ENCODE data around the gene NPVF. TPM values are rescaled to one million over a fixed set of nuclear protein-coding genes. Genes with fewer than 3 reads are reported as not detected.

NPVF gene
- total RNA-seq, 4 donors from 2014 or later = not detected

DNA sequence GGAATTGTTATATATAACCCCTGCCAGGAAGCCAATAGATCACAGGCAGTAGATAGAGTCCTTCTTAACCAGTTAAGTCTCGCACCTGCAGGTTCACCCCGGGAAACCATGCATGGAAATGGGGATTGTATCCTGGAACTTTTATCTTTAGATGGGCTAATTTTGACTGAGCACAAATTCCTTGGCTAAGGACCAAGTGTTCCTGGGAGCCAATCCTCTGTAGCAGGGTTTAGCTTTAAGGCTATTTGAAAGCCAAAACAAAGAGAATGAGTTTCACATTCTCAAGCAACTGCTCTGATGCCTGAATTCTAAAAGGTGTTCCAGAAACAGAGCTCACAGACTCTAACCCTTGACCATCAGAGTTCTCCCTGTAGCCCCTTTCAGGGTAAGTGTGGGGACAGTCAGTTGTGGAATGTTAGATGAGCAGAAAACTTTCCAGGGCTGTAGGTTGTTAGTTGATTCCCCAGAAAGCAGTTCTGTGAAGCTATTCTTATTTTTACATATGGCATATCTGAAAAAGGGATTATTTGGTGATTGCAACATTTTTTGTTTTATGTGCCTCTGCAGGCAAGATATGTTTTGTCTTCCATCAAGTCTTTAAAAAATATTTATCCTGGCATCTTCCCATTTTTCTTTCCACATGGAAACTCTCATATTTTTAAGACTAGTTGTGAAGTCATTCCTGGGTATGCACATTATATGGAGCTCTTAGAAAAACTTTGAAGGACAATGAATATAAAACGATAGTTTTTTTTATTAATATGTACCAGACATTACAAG lies 16.2 kb upstream of the NPVF start:
- DNase-seq = no peak
- no peaks in the 10 kb centered on the region for H3K27me3 ChIP-seq
- H3K4me3 ChIP-seq = no peak overlapping the region
- intact Hi-C loops (cut with DNase I; ENCODE audit: low total_unique reads) = no loop called here
- peaks cover 0 to 9% of the 10 kb centered on the region in 2 donors for H3K4me1 ChIP-seq
- TF ChIP-seq, protein P1, sequence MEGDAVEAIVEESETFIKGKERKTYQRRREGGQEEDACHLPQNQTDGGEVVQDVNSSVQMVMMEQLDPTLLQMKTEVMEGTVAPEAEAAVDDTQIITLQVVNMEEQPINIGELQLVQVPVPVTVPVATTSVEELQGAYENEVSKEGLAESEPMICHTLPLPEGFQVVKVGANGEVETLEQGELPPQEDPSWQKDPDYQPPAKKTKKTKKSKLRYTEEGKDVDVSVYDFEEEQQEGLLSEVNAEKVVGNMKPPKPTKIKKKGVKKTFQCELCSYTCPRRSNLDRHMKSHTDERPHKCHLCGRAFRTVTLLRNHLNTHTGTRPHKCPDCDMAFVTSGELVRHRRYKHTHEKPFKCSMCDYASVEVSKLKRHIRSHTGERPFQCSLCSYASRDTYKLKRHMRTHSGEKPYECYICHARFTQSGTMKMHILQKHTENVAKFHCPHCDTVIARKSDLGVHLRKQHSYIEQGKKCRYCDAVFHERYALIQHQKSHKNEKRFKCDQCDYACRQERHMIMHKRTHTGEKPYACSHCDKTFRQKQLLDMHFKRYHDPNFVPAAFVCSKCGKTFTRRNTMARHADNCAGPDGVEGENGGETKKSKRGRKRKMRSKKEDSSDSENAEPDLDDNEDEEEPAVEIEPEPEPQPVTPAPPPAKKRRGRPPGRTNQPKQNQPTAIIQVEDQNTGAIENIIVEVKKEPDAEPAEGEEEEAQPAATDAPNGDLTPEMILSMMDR (IDR thresholded peaks at IDR 0.05) = no peak
- TF ChIP-seq POLR2A (IDR thresholded peaks at IDR 0.05) = no peak
- no peaks in the 10 kb centered on the region for H3K9me3 ChIP-seq
- H3K36me3 ChIP-seq = no peaks in the 10 kb centered on the region
- peak overlapping the region; percentile 10 to 22 for H3K27ac ChIP-seq

GRCh38 chr7:25242678-25243077 lies 14.4 kb upstream of the NPVF start:
- intact Hi-C loops (cut with DNase I; ENCODE audit: low total_unique reads) = no loop called here
- Histone ChIP-seq H3K27me3 (no peaks in the 10 kb centered on the region), H3K4me1 (peaks cover 0 to 9% of the 10 kb centered on the region in 2 donors), H3K9me3 (no peaks in the 10 kb centered on the region), H3K4me3 (no peak overlapping the region), H3K36me3 (no peaks in the 10 kb centered on the region), H3K27ac (no peak overlapping the region)
- TF ChIP-seq POLR2A (IDR thresholded peaks at IDR 0.05) = no peak
- TF ChIP-seq, protein P1 (IDR thresholded peaks at IDR 0.05) = no peak
- no peak for DNase-seq

GRCh38 chr7:25240896-25241295 lies 12.6 kb upstream of the NPVF start:
- no peak for TF ChIP-seq POLR2A (IDR thresholded peaks at IDR 0.05)
- TF ChIP-seq, protein P1 (IDR thresholded peaks at IDR 0.05) = no peak
- Histone ChIP-seq H3K36me3 (no peaks in the 10 kb centered on the region), H3K4me1 (peaks cover 0 to 9% of the 10 kb centered on the region in 2 donors), H3K27me3 (no peaks in the 10 kb centered on the region), H3K4me3 (no peak overlapping the region), H3K9me3 (no peaks in the 10 kb centered on the region), H3K27ac (no peak overlapping the region)
- no peak for DNase-seq
- intact Hi-C loops (cut with DNase I; ENCODE audit: low total_unique reads) = no loop called here

DNA sequence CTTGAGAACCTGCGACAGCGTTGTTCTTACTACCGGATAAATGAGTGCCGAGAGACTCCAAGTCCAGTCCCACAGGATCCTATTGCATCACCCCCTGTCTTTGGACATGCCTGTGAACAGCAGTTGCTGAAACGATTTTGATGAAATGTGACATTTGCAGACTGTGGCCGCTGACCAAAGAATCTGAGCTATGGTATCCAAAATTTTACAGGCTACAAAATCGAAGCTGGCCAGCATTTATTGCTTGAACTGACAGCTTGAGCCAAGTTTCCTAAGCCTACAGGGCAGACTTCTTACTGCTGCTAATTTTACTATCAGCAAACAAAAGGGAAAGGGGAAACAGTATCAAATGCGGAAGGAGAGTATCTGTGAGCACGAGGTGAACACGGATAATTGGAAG lies 12.1 kb upstream of the NPVF start:
- H3K27me3 ChIP-seq = no peaks in the 10 kb centered on the region
- no peaks in the 10 kb centered on the region for H3K36me3 ChIP-seq
- no peak overlapping the region for H3K4me3 ChIP-seq
- peak in 1 of 2 donors; percentile 55 for DNase-seq
- H3K4me1 ChIP-seq = peaks cover 0 to 9% of the 10 kb centered on the region in 2 donors
- intact Hi-C loops (cut with DNase I; ENCODE audit: low total_unique reads) = no loop called here
- no peaks in the 10 kb centered on the region for H3K9me3 ChIP-seq
- no peak for TF ChIP-seq POLR2A (IDR thresholded peaks at IDR 0.05)
- TF ChIP-seq, protein P1 (IDR thresholded peaks at IDR 0.05) = no peak
- no peak overlapping the region for H3K27ac ChIP-seq

DNA sequence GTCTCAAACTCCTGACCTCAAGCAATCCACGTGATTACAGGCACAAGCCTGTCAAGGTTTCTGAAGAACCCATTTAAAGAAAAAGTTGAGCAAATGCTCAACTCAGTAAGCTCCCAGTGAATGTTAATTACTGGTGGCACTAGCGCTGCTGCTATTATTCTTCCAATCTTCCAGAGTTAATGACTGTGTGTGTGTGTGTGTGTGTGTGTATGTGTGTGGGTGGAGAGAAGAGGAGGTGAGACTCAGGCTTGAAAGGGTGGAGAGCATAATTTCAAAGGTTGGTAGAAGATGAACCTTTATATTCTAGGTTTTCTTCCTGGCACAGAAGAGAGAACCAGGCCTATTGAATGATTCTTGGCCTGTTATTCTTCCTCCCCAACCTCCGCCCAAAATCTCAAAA lies 11.6 kb upstream of the NPVF start:
- no peaks in the 10 kb centered on the region for H3K9me3 ChIP-seq
- no peak for DNase-seq
- H3K27ac ChIP-seq = no peak overlapping the region
- H3K4me1 ChIP-seq = peaks cover 0 to 9% of the 10 kb centered on the region in 2 donors
- TF ChIP-seq, protein P1 (IDR thresholded peaks at IDR 0.05) = no peak
- no peak for TF ChIP-seq POLR2A (IDR thresholded peaks at IDR 0.05)
- intact Hi-C loops (cut with DNase I; ENCODE audit: low total_unique reads) = no loop called here
- H3K4me3 ChIP-seq = no peak overlapping the region
- no peaks in the 10 kb centered on the region for H3K36me3 ChIP-seq
- H3K27me3 ChIP-seq = no peaks in the 10 kb centered on the region
